Motor neuron (in vitro differentiated cells): ENCODE data around the gene ZNF467. TPM values are rescaled to one million over a fixed set of nuclear protein-coding genes. Genes with fewer than 3 reads are reported as not detected.

ENCODE experiments used
- total RNA-seq, 8 experiments: library from RNA; unstranded; fragments of 300-600 nt; gene quantifications; 2 replicates each; pipeline versions ENCODE4 v1.2.3 to v1.2.4, GENCODE V29; 2022

ZNF467 gene
- total RNA-seq, 8 experiments from 2014 or later, result 0.71 to 7.7 (median 5.1) TPM

Other genes with a start within 250 kb of the ZNF467 start
- gene ZNF862, start 64.8 kb upstream of the ZNF467 start, total RNA-seq, result 10 to 100 TPM in 5 of 8 experiments, 1 to 10 TPM in 3; 7.1 to 18.6 (median 10.8) TPM
- 100 to 1,000 TPM in 1 of 8 experiments, 10 to 100 TPM in 6, 1 to 10 TPM in 1; 9.4 to 114 (median 74.4) TPM for gene ATP6V0E2, start 100.4 kb upstream of the ZNF467 start, total RNA-seq